Prostate gland (tissue), 2 donors: ENCODE data around the gene GNB3.

Source experiments
- CTCF ChIP-seq, 4 experiments: fragments of 200-600 bp in 2 of 4; fragments of 450-650 bp in 2 of 4; sonication (generic) in 2 of 4; IDR thresholded peaks; 1 replicate in 3 of 4; 2 replicates in 1 of 4; pipeline ENCODE4 v1.5.1; 2016 to 2019; ENCODE audit warnings: antibody characterized with exemption in 4 of 4, mild to moderate bottlenecking in 2 of 4, moderate library complexity in 2 of 4
- POLR2A ChIP-seq: fragments of 450-650 bp; IDR thresholded peaks from one replicate; pipeline ENCODE4 v1.6.1; 2016; ENCODE audit warnings: antibody characterized with exemption, mild to moderate bottlenecking

GRCh38 chr12:6858799-6859198 lies 18.1 kb downstream of the GNB3 start:
- TF ChIP-seq CTCF (IDR thresholded peaks at IDR 0.05) (no peak), POLR2A (no peak)
